ENCODE results near the gene MTOR.

The MTOR gene

GRCh38 chr1:11061652-11062365 lies 200.5 kb downstream of the MTOR start:
- DNase-seq (ENCODE audit: low read depth): no peak

DNA sequence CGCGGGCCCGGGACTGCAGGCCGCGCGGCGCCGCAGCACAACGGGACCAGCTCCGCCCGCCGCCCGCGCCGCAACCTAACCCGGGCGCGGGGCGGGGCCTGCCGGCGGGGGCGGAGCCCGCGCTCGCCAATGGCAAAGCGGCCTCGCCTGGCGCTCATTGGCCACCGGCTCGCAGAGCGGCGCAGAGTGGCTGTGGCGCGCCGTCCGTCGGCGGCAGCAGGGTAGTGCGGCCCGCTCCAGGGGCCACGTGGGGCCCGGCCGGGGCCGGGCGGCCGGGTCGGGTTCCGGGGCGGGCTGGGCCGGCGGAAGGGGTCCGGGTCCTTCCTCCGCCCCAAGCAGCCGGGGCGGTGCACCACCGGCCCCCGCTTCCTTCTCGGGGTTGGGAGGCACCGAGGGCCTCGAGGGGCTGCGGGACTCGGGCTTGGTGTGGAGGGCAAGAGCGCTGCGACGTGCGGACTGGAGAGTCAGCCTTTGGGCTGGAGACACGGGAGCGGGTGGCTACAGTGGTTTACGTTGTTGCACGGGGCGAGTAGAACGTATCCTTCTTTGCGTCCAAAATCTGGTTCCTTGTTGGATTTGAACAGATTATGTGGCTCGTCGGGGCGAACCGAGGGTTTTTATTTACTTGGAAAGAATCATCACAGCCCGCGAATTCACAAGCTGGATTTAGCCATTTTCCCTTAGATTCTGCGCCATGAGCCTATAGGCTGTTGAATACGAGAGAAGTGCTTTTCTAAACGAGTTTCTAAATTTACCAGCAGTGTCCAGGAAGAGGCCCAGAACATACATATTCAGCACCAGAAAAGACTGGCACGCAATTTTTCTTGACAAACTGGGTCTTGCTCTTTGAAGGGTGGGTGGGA lies 202.2 kb downstream of the MTOR start, which contains the start of gene SRM:
TSS of gene SRM (minus strand) at position 51 of the 863 bp plus-strand sequence. CDS start 75 bp downstream, outside the sequence.
- DNase-seq (ENCODE audit: low read depth): peak; percentile 88

- DNase-seq (ENCODE audit: low read depth): peak; percentile 23
Observed at GRCh38 chr1:11059155-11059967, 203.0 kb downstream of the MTOR start.

DNA sequence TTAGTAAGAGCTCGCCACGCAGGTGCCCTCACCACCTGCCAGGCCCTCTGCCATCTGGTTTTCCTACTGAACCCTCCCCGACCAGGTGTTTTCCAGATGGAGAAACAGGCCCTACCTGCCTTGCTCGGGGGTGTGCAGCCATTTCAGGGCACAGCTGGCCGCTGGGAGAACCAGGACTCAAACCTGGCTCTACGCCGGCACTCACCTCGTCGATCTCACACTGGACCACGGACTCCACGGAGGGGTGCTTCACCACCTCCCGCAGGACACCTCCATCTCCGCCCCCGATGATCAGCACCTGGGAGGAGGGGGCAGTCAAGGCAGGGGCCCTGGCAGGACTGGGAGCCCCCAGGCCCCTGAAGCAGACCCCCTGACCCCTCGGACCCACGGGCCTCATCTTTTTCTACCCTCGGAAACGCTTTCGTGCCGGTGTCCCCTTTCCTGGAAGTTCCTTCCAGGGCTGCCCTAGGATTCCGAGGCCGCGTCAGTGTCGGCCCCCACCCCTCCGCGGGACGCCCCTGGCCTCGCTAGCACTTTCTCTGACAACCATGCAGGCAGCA lies 203.7 kb downstream of the MTOR start:
- no peak for DNase-seq (ENCODE audit: low read depth)

DNA sequence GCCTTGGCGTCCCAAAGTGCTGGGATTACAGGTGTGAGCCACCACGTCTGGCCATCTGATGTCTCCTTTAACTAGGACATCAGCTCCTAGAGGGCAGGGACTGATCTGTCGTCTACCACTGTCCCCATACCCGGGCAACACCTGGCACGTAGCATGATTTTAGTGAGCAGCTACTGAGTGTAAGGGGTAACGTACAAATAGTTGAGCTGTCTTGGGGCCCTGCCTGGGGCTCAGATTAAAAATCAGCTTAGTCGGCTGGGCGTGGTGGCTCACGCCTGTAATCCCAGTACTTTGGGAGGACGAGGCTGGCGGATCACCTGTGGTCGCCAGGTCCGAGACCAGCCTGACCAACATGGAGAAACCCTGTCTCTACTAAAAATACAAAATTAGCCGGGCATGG lies 204.3 kb downstream of the MTOR start:
- DNase-seq (ENCODE audit: low read depth): no peak

DNA sequence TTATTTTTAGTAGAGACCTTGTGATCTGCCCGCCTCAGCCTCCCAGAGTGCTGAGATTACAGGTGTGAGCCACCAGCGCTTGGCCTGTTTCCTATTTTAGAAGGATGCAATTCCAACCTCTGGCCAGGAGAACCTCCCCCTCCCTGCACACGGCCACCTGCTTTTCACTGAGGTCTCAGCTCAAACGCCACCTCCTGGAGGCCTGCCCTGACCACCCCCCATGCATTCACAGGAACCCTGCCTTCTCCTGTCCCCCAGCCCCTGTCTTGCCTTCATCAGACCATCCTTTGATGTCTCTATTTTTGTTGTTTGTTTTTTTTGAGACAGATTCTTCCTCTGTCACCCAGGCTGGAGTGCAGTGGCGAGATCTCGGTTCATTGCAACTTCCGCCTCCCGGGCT lies 204.9 kb downstream of the MTOR start:
- DNase-seq (ENCODE audit: low read depth): no peak
